ENCODE measurements around the gene SPRED1. TPM values are rescaled to one million over a fixed set of nuclear protein-coding genes. Genes with fewer than 3 reads are reported as not detected.

SPRED1 gene
- total RNA-seq, 1 donor from 2014 or later: 8.7 TPM

DNA sequence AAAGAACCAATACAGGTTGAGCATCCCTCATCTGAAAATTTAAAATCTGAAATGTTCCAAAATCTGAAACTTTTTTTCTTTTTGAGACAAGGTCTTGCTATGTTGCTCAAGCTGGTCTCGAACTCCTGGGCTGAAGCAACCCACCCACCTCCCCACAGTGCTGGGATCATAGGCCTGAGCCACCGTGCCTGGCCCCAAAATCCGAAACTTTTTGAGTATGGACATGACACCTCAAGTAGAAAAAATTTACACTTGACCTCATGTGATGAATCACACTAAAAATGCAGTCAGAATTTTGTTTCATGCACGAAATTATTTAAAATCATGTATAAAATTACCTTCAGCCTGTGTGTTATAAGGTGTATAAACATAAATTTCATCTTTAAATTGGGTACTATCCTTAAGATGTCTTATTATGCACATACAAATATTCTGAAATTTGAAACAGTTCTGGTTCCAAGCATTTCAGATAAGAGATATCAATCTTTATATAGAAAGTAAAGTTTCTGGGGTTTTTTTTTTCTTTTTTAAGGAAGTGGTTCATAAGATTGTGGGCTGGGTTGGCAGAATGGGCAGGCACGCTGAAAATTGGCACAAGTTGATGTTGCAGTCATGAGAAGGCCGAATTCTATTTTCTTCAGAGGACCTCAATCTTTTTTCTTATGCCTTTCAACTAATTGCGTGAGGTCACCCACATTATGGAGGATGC lies 72.5 kb downstream of the SPRED1 start:
- H3K36me3 ChIP-seq: peaks cover 36% of the 10 kb centered on the region
- intact Hi-C loops (cut with micrococcal nuclease): no loop called here
- H3K27ac ChIP-seq (replicated peaks): no peak overlapping the region
- H3K4me3 ChIP-seq: no peak overlapping the region
- H3K27me3 ChIP-seq (ENCODE audit: low read depth): no peaks in the 10 kb centered on the region
- H3K9me3 ChIP-seq (replicated peaks): no peaks in the 10 kb centered on the region
- peaks cover 5% of the 10 kb centered on the region for H3K4me1 ChIP-seq
- TF ChIP-seq, protein P1, sequence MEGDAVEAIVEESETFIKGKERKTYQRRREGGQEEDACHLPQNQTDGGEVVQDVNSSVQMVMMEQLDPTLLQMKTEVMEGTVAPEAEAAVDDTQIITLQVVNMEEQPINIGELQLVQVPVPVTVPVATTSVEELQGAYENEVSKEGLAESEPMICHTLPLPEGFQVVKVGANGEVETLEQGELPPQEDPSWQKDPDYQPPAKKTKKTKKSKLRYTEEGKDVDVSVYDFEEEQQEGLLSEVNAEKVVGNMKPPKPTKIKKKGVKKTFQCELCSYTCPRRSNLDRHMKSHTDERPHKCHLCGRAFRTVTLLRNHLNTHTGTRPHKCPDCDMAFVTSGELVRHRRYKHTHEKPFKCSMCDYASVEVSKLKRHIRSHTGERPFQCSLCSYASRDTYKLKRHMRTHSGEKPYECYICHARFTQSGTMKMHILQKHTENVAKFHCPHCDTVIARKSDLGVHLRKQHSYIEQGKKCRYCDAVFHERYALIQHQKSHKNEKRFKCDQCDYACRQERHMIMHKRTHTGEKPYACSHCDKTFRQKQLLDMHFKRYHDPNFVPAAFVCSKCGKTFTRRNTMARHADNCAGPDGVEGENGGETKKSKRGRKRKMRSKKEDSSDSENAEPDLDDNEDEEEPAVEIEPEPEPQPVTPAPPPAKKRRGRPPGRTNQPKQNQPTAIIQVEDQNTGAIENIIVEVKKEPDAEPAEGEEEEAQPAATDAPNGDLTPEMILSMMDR (IDR thresholded peaks at IDR 0.05; ENCODE audit: borderline replicate concordance): no peak
- DNase-seq: no peak

DNA sequence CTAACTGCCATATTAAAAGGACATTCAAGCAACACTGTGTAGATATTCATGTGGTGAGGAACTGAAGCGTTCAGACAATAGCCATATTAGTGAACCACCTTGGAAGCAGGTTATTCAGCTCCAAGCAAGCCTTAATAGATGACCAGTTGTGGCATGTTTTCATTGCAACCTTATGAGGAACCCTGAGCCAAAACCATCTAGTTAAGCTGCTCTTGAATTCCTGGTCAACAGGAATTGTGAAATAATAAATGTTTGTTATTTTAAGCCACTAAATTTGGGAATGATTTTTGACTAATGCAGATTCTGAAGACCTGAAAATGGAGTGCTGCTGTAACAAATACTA lies 73.0 kb downstream of the SPRED1 start:
- Histone ChIP-seq H3K4me3 (no peak overlapping the region), H3K4me1 (no peaks in the 10 kb centered on the region), H3K9me3 (replicated peaks) (no peaks in the 10 kb centered on the region), H3K27me3 (ENCODE audit: low read depth) (no peaks in the 10 kb centered on the region), H3K27ac (replicated peaks) (no peak overlapping the region), H3K36me3 (peaks cover 36% of the 10 kb centered on the region)
- TF ChIP-seq, protein P1 (IDR thresholded peaks at IDR 0.05; ENCODE audit: borderline replicate concordance): no peak
- intact Hi-C loops (cut with micrococcal nuclease): no loop called here
- no peak for DNase-seq

DNA sequence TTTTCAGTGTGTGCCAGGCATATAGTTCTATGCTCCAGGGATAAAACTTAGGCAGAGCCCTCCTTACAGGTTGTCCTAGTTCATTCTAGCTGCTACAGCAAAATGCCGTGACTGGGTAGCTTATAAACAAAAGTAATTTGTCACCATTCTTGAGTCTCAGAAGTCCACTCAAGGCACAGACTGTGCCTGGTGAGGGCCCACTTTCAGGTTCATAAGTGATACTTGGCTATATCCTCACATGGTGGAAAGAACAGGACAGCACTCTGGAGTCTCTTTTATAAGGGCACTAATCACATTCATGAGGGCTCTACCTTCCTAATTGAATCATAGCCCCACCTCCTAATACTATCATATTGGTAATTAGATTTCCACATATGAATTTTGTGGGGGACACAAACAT lies 80.1 kb downstream of the SPRED1 start:
- H3K36me3 ChIP-seq: peaks cover 12% of the 10 kb centered on the region
- intact Hi-C loops (cut with micrococcal nuclease): no loop called here
- H3K27me3 ChIP-seq (ENCODE audit: low read depth): no peaks in the 10 kb centered on the region
- TF ChIP-seq, protein P1 (IDR thresholded peaks at IDR 0.05; ENCODE audit: borderline replicate concordance): no peak
- no peak for DNase-seq
- H3K4me1 ChIP-seq: no peaks in the 10 kb centered on the region
- H3K9me3 ChIP-seq (replicated peaks): no peaks in the 10 kb centered on the region
- H3K4me3 ChIP-seq: no peak overlapping the region
- no peak overlapping the region for H3K27ac ChIP-seq (replicated peaks)

DNA sequence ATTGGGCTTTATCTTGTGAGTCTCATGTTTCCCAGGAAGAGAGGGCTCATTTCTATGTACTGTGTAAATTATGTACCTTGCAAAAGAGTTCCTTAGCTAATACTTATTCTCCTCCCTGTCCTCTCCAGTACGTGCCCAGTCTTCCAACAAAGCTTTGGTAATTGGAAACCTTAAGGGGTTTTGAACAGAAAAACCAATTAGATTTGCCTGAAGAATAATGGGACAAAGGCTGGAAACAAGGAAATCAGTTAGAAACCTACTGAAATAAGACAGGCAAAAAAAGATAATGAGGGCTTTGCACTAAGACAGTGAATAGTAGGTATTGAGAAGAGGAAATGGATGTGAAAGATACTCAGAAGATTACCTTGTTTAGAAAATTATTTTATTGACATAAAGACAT lies 82.5 kb downstream of the SPRED1 start:
- no peak for DNase-seq
- Histone ChIP-seq H3K9me3 (replicated peaks) (no peaks in the 10 kb centered on the region), H3K4me1 (no peaks in the 10 kb centered on the region), H3K4me3 (no peak overlapping the region), H3K27ac (replicated peaks) (no peak overlapping the region), H3K36me3 (peaks cover 11% of the 10 kb centered on the region), H3K27me3 (ENCODE audit: low read depth) (no peaks in the 10 kb centered on the region)
- intact Hi-C loops (cut with micrococcal nuclease): no loop called here
- TF ChIP-seq, protein P1 (IDR thresholded peaks at IDR 0.05; ENCODE audit: borderline replicate concordance): no peak

DNA sequence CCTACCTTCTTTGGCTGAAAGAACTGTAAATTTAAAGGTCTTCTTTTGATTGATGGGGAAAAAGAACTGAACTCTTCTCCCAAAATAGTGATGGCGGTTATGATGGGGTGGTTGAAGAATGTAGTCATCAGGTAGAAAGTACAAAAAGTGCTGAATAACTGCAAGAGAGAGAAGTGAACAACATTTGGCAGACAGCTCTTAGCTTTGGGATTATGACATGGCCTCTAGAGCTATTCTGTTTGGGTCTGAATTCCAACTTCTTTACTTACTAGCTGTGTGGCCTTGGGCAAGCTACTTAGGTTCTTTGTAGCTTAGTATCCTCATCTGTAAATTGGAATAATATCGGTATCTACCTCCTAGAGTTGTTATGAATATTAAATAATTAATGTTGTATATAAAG lies 91.7 kb downstream of the SPRED1 start:
- TF ChIP-seq, protein P1 (IDR thresholded peaks at IDR 0.05; ENCODE audit: borderline replicate concordance): no peak
- Histone ChIP-seq H3K4me3 (no peak overlapping the region), H3K36me3 (peaks cover 16% of the 10 kb centered on the region), H3K27ac (replicated peaks) (no peak overlapping the region), H3K9me3 (replicated peaks) (no peaks in the 10 kb centered on the region), H3K4me1 (no peaks in the 10 kb centered on the region), H3K27me3 (ENCODE audit: low read depth) (no peaks in the 10 kb centered on the region)
- DNase-seq: no peak
- intact Hi-C loops (cut with micrococcal nuclease): no loop called here
